HG03354 (cell line): Measurements from ENCODE around the gene PWWP2B.

Experiments
- ATAC-seq: cut with Tn5 transposase; IDR thresholded peaks from one replicate; pipeline ENCODE4 v1.9.1; 2021; ENCODE audit warnings: mild to moderate bottlenecking; ENCODE audit not compliant: unreplicated experiment, poor library complexity, severe bottlenecking

PWWP2B gene

GRCh38 chr10:132451506-132452215 is 54.7 kb downstream of the PWWP2B start:
- no peak for ATAC-seq

GRCh38 chr10:132452216-132452650 is 55.2 kb downstream of the PWWP2B start:
- no peak for ATAC-seq

GRCh38 chr10:132452651-132453469 is 55.9 kb downstream of the PWWP2B start:
- ATAC-seq, result peak; percentile 76

- ATAC-seq, result no peak
These were observed 56.5 kb downstream of the PWWP2B start for GRCh38 chr10:132453470-132453861.

GRCh38 chr10:132454296-132455198 is 57.5 kb downstream of the PWWP2B start:
- ATAC-seq, result no peak

GRCh38 chr10:132455441-132455971 is 58.5 kb downstream of the PWWP2B start:
- no peak for ATAC-seq

GRCh38 chr10:132455986-132456847 is 59.2 kb downstream of the PWWP2B start:
- ATAC-seq, result no peak

GRCh38 chr10:132456881-132457280 is 59.9 kb downstream of the PWWP2B start:
- ATAC-seq, result no peak

GRCh38 chr10:132457328-132458070 is 60.5 kb downstream of the PWWP2B start:
- no peak for ATAC-seq

GRCh38 chr10:132458071-132458585 is 61.1 kb downstream of the PWWP2B start:
- ATAC-seq, result no peak

- peak; percentile 77 for ATAC-seq
These were observed 61.7 kb downstream of the PWWP2B start for GRCh38 chr10:132458586-132459300.

GRCh38 chr10:132459301-132460003 is 62.5 kb downstream of the PWWP2B start:
- ATAC-seq, result no peak

GRCh38 chr10:132460071-132460470 is 63.1 kb downstream of the PWWP2B start:
- ATAC-seq, result no peak

- no peak for ATAC-seq
These were observed 63.7 kb downstream of the PWWP2B start for GRCh38 chr10:132460691-132461090.

- ATAC-seq, result no peak
These were observed 64.2 kb downstream of the PWWP2B start for GRCh38 chr10:132461103-132461682.

- ATAC-seq, result no peak
These were observed 64.8 kb downstream of the PWWP2B start for GRCh38 chr10:132461683-132462231.
